SH-SY5Y (cell line): ENCODE results near the gene CELF2.

Experiments used
- GATA2 ChIP-seq: IDR thresholded peaks from 2 replicates; pipeline ENCODE4 v1.6.1; 2011; ENCODE audit warnings: mild to moderate bottlenecking, low read depth, low read length
- GATA3 ChIP-seq: IDR thresholded peaks from 2 replicates; pipeline ENCODE4 v1.6.1; 2011; ENCODE audit warnings: low read depth, mild to moderate bottlenecking, low read length, moderate library complexity

- TF ChIP-seq GATA3 = no peak
- TF ChIP-seq GATA2 = no peak
These were observed 191.5 kb downstream of the CELF2 start for GRCh38 chr10:11208908-11209829.
